COR-L47 (cell line): ENCODE results near the gene BCAS4.
"Not testable (repeated sequence)": the region's sequence is repeated elsewhere in the genome, so short reads cannot be mapped to it uniquely, and the experiment has no call there.

Source experiments
- DNase-seq: peaks from one replicate; lab custom pipeline; 2025; lab: John Stamatoyannopoulos, UW

Gene BCAS4

GRCh38 chr20:50771419-50772080, 23.3 kb upstream of the BCAS4 start:
- not testable (repeated sequence) for DNase-seq

- no peak for DNase-seq
Measured at GRCh38 chr20:50772420-50773185, 22.3 kb upstream of the BCAS4 start.

GRCh38 chr20:50774515-50774914, 20.3 kb upstream of the BCAS4 start:
- DNase-seq = no peak

- no peak for DNase-seq
Measured at GRCh38 chr20:50776122-50776817, 18.6 kb upstream of the BCAS4 start.

GRCh38 chr20:50777373-50777772, 17.5 kb upstream of the BCAS4 start:
- no peak for DNase-seq

GRCh38 chr20:50778994-50779393, 15.9 kb upstream of the BCAS4 start:
- DNase-seq = not testable (repeated sequence)

- DNase-seq = no peak
Measured at GRCh38 chr20:50783390-50783789, 11.5 kb upstream of the BCAS4 start.

DNA sequence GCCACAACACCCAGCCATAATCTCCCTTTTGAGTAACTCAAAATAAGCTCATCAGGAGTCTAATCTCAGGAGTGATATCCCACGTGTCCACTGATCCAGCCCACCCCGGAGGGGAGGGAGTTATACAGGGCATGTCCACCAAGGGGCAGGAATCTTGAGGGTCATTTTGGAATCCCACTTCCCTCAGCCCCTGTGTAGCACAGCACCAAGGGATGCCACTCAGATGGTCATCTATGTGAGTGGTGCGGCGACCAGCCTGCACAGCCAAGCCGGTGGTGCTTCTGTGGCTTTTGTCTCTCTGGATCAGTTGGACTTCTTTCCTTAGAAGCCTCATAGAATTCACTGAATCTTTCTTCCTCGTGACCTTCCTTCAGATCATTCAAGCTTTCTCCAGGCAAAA, 11.0 kb upstream of the BCAS4 start:
- no peak for DNase-seq

DNA sequence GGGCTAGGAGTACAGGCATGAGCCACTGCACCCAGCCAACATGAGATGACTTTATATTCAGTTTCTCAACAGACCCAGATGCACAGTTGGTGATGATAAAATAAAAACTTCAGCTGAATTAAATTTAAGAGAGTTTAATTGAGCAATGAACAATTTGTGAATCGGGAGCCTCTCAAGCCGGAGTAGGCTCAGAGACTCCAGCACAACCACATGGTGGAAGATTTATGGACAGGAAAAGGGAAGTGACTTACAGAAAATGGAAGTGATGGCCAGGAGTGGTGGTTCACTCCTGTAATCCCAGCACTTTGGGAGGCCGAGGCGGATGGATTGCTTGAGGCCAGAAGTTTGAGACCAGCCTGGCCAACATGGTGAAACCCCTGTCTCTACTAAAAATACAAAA, 10.4 kb upstream of the BCAS4 start:
- no peak for DNase-seq

DNA sequence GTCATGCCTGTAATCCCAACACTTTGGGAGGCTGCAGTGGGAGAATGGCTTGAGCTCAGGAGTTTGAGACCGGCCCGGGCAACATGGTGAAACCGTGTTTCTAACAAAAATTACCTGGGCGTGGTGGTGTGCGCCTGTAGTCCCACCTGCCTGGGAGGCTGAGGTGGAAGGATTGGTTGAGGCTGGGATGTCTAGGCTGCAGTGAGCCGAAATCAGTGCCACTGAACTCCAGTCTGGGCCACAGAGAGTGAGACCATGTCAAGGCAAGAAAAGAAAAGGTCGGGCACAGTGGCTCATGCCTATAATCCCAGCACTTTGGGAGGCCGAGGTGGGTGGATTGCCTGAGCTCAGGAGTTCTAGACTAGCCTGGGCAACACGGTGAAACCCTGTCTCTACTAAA, 8.2 kb upstream of the BCAS4 start:
- DNase-seq = no peak

DNA sequence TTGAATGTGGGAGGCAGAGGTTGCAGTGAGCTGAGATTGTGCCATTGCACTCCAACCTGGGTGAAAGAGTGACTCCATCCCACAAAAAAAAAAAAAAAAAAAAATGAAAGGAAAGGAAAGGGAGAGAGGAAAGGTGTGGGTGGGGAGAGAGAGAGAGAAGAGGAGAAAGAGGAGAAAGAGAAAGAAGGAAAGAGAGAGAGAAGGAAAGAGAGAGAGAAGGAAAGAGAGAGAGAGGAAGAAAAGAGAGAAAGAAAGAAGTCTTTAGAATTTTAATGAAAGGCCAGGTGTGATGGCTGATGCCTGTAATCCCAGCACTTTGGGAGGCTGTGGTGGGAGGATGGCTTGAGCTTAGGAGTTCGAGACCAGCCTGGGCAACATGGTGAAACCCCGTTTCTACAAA, 7.7 kb upstream of the BCAS4 start:
- no peak for DNase-seq

GRCh38 chr20:50788045-50788991, 6.5 kb upstream of the BCAS4 start:
- DNase-seq = no peak

DNA sequence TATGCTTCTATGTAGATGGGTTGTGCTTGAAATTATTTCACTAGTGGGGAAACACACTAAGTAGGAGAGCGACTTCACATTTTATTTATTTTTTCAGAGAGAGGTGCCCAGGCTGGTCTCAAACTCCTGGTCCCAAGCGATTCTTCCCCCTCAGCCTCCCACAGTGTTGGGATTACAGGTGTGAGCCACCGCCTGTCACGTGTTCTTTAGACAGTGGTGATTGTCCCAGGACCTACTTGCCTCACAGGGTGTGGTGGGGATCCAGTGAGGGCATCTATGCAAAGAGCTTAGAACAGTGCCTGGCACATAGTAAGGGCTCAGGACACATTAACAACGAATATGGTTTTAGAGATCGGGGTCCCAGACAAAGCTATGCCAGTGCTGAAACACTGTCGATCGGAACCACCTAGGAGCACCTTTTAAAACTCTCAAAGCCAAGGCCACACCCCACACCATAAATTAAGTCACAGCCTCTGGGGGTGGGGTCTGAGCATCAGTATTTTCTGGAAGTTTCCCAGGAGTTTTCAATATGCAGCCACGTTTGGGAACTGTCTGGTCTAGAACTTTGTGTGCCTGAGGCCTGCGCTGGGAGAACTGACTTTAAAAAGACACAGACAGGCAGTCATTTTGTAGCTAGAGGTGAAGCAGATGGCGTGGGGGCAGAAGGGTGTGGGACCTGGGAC, 4.8 kb upstream of the BCAS4 start:
- no peak for DNase-seq

DNA sequence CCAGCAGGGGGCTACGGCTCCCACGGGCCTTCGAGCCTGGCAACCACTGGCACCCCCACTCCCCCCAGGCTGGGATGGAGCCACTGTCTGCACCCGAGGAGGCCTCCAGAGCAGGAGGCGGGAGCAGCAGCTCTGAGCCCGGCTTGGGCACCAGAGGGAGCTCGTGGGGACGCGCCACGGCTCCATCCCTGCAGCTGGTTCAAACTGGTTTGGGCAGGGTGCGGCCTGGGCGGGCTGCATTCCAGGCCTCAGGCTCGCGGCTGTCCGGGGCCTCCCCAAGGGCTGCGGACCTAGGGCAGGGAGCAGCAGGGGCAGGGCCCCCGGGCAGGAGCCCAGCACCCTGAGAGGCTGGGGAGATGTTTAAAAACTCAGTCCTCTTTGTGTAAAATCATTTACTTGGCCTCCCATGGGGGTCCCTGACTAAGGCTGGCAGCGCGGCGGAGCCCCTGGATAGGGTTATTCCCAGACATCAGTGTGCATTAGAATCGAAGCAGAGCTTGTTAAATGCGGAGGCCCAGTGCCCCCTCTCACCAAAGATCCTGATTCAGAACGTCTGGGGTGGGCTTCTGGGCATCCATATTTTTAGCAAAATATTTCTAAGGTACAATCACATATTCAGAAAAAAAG, 4.1 kb upstream of the BCAS4 start:
- peak; percentile 88 for DNase-seq

GRCh38 chr20:50792708-50793574, 1.9 kb upstream of the BCAS4 start:
- no peak for DNase-seq

- DNase-seq = not testable (repeated sequence)
Measured at GRCh38 chr20:50793575-50794016, 1.3 kb upstream of the BCAS4 start.

GRCh38 chr20:50794181-50794845, 548 bp upstream of the BCAS4 start:
- DNase-seq = no peak

GRCh38 chr20:50797142-50797541, 2.3 kb downstream of the BCAS4 start:
- no peak for DNase-seq

GRCh38 chr20:50798650-50799049, 3.8 kb downstream of the BCAS4 start:
- no peak for DNase-seq
